Mesodermal cell (in vitro differentiated cells): ENCODE results near the gene REG4.

Experiments
- H3K27ac ChIP-seq: 2 replicates; pipeline ENCODE4 v1.7.0; 2013; ENCODE audit warnings: mild to moderate bottlenecking, low read depth, low read length, moderate library complexity; ENCODE audit not compliant: severe bottlenecking
- H3K36me3 ChIP-seq: 2 replicates; pipeline ENCODE4 v1.7.1; 2013; ENCODE audit warnings: mild to moderate bottlenecking, low read length, moderate library complexity; ENCODE audit not compliant: control insufficient read depth, insufficient read depth
- H3K4me1 ChIP-seq: one replicate; pipeline ENCODE4 v1.7.1; 2013; ENCODE audit warnings: mild to moderate bottlenecking, low read length; ENCODE audit not compliant: insufficient read depth, control insufficient read depth, poor library complexity, severe bottlenecking
- H3K4me3 ChIP-seq: 2 replicates; pipeline ENCODE4 v1.7.0; 2013; ENCODE audit warnings: low read length, control low read depth, mild to moderate bottlenecking; ENCODE audit not compliant: insufficient read depth, poor library complexity, severe bottlenecking; ENCODE audit errors: extremely low read depth
- H3K9me3 ChIP-seq: 2 replicates; pipeline ENCODE4 v1.7.1; 2013; ENCODE audit warnings: mild to moderate bottlenecking, low read length, moderate library complexity; ENCODE audit not compliant: control insufficient read depth
- WGBS, 2 experiments: methylation state at CpG; one replicate each; pipeline ENCODE4 v1.1.5; 2013; ENCODE audit warnings: missing lambda C conversion rate in 2 of 2; ENCODE audit not compliant: insufficient coverage in 2 of 2; 5-methylcytosine and 5-hydroxymethylcytosine counted together

Gene REG4

GRCh38 chr1:119808972-119809550, 2.2 kb downstream of the REG4 start:
- 0 to 4% methylated on average over 4 of the region's 6 CpGs for WGBS, 2 experiments
- Histone ChIP-seq H3K36me3 (no peaks in the 10 kb centered on the region), H3K27ac (no peak overlapping the region), H3K4me3 (no peak overlapping the region), H3K9me3 (no peaks in the 10 kb centered on the region), H3K4me1 (no peaks in the 10 kb centered on the region)

- H3K27ac ChIP-seq, result no peak overlapping the region
- H3K4me1 ChIP-seq, result no peaks in the 10 kb centered on the region
- 80 to 86% methylated on average over 1 to 2 of the region's 3 CpGs for WGBS, 2 experiments
- H3K36me3 ChIP-seq, result no peaks in the 10 kb centered on the region
- H3K9me3 ChIP-seq, result no peaks in the 10 kb centered on the region
- H3K4me3 ChIP-seq, result no peak overlapping the region
Measured at GRCh38 chr1:119808491-119808890, 2.8 kb downstream of the REG4 start.

GRCh38 chr1:119806489-119806888, 4.8 kb downstream of the REG4 start:
- Histone ChIP-seq H3K4me1 (no peaks in the 10 kb centered on the region), H3K36me3 (no peaks in the 10 kb centered on the region), H3K27ac (no peak overlapping the region), H3K9me3 (no peaks in the 10 kb centered on the region), H3K4me3 (no peak overlapping the region)
- 60 to 100% methylated on average over 2 of the region's 4 CpGs for WGBS, 2 experiments

GRCh38 chr1:119805746-119806145, 5.5 kb downstream of the REG4 start:
- Histone ChIP-seq H3K27ac (no peak overlapping the region), H3K36me3 (no peaks in the 10 kb centered on the region), H3K4me1 (no peaks in the 10 kb centered on the region), H3K9me3 (no peaks in the 10 kb centered on the region), H3K4me3 (no peak overlapping the region)
- 92 to 93% methylated on average over 7 to 9 of the region's 13 CpGs for WGBS, 2 experiments

- 93 to 99% methylated on average over 8 of the region's 8 CpGs for WGBS, 2 experiments
- H3K4me3 ChIP-seq, result no peak overlapping the region
- no peaks in the 10 kb centered on the region for H3K36me3 ChIP-seq
- H3K27ac ChIP-seq, result no peak overlapping the region
- no peaks in the 10 kb centered on the region for H3K4me1 ChIP-seq
- H3K9me3 ChIP-seq, result no peaks in the 10 kb centered on the region
Measured at GRCh38 chr1:119805247-119805646, 6.0 kb downstream of the REG4 start.

- Histone ChIP-seq H3K4me1 (no peaks in the 10 kb centered on the region), H3K27ac (no peak overlapping the region), H3K4me3 (no peak overlapping the region), H3K36me3 (no peaks in the 10 kb centered on the region), H3K9me3 (no peaks in the 10 kb centered on the region)
- WGBS, 2 experiments, result 94 to 95% methylated on average over 13 to 14 of the region's 15 CpGs
Measured at GRCh38 chr1:119799599-119800177, 11.6 kb downstream of the REG4 start.

GRCh38 chr1:119799003-119799402, 12.3 kb downstream of the REG4 start:
- Histone ChIP-seq H3K27ac (no peak overlapping the region), H3K4me3 (no peak overlapping the region), H3K9me3 (no peaks in the 10 kb centered on the region), H3K36me3 (no peaks in the 10 kb centered on the region), H3K4me1 (no peaks in the 10 kb centered on the region)
- 100% methylated on average over 2 of the region's 4 CpGs; no CpG with 5 or more reads in 1 of the 2 experiments for whole genome bisulfite sequencing, 2 experiments

- H3K4me3 ChIP-seq, result no peak overlapping the region
- 89 to 96% methylated on average over 5 to 7 of the region's 7 CpGs for WGBS, 2 experiments
- H3K27ac ChIP-seq, result no peak overlapping the region
- H3K36me3 ChIP-seq, result no peaks in the 10 kb centered on the region
- no peaks in the 10 kb centered on the region for H3K9me3 ChIP-seq
- H3K4me1 ChIP-seq, result no peaks in the 10 kb centered on the region
Measured at GRCh38 chr1:119797606-119798005, 13.7 kb downstream of the REG4 start.

GRCh38 chr1:119797162-119797561, 14.1 kb downstream of the REG4 start:
- Histone ChIP-seq H3K4me3 (no peak overlapping the region), H3K4me1 (no peaks in the 10 kb centered on the region), H3K9me3 (no peaks in the 10 kb centered on the region), H3K27ac (peak overlapping the region; percentile 43), H3K36me3 (no peaks in the 10 kb centered on the region)
- WGBS, 2 experiments, result 83% methylated on average over 1 of the region's 1 CpG; no CpG with 5 or more reads in 1 of the 2 experiments

- no peak overlapping the region for H3K4me3 ChIP-seq
- no peaks in the 10 kb centered on the region for H3K4me1 ChIP-seq
- no peaks in the 10 kb centered on the region for H3K36me3 ChIP-seq
- H3K9me3 ChIP-seq, result no peaks in the 10 kb centered on the region
- H3K27ac ChIP-seq, result peak overlapping the region; percentile 36
- 88 to 89% methylated on average over 5 to 7 of the region's 9 CpGs for WGBS, 2 experiments
Measured at GRCh38 chr1:119795261-119796200, 15.7 kb downstream of the REG4 start.
